D341Med (cell line): Measurements from ENCODE around the gene CNTN6.

Source experiments
- DNase-seq: peaks from one replicate; pipeline ENCODE4 v3.0.0; 2012; ENCODE audit warnings: low spot score

The CNTN6 gene

GRCh38 chr3:1092771-1093170 lies at the start of gene CNTN6:
Gene CNTN6, plus strand, starts transcription at chr3:1093024. Its CDS starts 54,985 bp downstream, at chr3:1148009.
- peak; percentile 37 for DNase-seq

DNA sequence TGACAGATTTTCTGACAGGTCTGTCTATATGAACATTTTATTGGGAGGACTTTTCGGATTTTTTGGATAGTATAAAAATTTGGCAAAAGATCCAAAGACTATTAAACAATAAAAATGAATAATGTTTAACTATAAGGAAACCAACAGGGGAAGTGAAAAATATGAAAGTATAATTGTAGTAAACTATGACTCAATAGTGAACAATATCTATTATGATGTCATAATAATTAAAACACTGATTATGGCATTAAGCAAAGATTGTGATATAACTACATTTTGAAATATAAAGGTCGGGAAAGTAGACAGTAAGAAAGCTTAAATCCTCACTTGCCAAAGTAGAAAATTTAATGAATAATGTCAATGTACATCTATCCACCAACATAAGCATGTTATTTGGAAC lies 44.3 kb upstream of the CNTN6 start:
- no peak for DNase-seq

DNA sequence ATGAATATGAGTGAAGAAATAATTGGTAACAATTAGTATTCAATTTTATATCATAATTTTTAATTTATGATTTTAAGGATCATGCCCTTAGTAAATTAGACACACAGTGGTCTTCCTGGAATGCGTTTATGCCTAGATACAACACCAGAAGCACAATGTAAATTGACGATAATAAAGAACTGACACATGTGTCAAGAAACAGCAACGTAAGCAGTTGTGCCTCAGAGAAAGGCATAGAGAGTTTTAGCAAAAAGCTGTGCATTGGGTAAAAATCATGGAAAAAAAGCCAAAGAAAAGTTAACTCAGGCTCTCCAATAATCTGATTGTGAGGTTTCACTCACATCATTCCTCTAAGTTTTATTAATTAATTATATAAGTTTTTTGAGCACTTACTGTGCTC lies 37.0 kb upstream of the CNTN6 start:
- no peak for DNase-seq

- no peak for DNase-seq
Measured at GRCh38 chr3:1056744-1057143, 36.1 kb upstream of the CNTN6 start.

DNA sequence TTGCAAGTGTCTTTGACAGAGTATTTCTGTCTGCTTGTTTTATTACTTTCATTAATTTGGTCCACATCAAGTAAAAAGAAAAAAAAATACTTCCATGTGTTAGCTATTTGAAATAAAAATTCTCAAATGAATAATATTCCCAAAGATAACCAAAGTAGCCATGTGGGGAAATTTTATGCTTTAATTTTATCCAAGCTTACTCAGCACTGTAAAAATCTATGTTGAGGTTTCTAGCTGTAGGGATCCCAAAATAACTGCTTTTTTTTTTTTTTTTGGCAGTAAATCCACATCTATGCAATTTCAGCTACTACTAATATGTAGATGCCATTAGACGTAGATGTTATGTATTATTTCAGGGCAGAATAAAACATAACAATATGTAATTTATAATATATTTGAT lies 35.4 kb upstream of the CNTN6 start:
- DNase-seq, result no peak

- no peak for DNase-seq
Measured at GRCh38 chr3:1068985-1069384, 23.8 kb upstream of the CNTN6 start.

- DNase-seq, result no peak
Measured at GRCh38 chr3:1072041-1072440, 20.8 kb upstream of the CNTN6 start.

DNA sequence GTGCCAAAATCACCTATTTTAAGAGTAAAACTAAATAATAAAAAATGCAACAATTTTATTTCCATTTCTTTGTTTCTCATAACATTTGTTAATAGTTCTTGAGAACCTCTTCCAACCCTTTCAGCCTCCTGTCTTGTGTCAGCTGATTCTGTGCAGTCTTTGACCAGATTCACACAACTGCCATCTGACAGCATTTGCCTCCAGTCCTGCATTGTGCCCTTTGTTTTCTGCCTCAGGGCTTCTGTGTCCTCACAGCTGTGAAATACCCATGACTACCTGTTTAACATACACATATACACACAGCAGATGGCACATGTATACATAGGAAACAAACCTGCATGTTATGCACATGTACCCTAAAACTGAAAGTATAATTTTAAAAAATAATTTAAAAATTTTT lies 13.2 kb upstream of the CNTN6 start:
- no peak for DNase-seq

DNA sequence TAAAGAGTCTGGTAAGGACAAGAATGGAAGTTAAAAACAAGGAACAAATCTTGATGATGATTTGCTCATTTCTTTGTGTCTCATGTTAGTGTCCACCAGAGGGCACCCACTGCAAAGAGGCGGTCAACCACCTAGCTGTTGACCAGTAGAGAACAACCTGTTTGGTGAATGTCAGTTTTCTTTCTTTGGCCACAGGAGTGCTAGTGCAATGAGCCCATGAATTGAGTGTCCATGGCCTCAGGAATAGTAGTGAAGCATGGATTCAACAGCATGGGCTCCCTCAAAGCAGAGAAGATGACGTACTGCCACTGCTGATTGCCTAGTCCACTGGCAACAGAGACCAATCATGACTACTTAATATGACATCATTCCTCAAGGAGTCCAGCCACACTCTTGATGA lies 10.7 kb upstream of the CNTN6 start:
- DNase-seq, result peak; percentile 24

GRCh38 chr3:1087066-1087560 lies 5.7 kb upstream of the CNTN6 start:
- no peak for DNase-seq

DNA sequence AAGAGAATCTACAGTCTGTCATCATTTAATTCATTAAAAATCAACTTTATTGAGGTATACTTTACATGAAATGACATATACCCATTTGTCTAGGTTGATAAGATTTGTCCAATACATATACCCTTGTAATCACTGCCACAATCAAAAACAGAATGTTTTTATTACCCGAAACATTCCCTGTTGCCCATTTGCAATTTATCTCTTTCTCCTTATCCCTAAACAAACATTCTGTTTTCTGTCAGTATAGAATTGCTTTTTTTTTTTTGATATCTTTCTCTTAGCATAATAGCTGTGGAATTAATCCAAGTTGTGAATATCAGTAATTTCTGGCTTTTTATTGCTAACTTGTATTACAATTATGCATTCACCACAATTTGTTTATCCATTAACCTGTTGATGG lies 4.3 kb upstream of the CNTN6 start:
- no peak for DNase-seq

GRCh38 chr3:1091286-1091685 lies 1.5 kb upstream of the CNTN6 start:
- DNase-seq, result no peak

DNA sequence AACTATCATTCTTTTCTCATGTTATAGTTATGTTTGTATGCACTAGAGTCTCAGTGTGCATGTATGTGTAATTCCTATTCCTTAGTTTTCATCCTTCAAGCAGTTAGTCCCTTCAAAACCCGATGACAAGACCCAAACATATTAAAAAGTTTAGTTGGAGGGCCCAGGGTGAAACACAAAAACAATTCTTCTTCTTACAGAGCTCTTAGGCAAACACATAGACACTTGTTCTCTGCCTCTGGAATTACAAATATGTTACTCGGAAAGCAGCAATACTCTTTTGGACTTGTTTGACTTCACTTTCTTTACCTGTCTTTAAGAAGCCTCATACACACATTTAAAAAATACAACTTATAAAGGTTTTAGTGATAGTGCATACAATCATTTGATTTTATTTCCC lies 763 bp upstream of the CNTN6 start:
- DNase-seq, result no peak

- no peak for DNase-seq
Measured at GRCh38 chr3:1093217-1093616, 393 bp downstream of the CNTN6 start.

DNA sequence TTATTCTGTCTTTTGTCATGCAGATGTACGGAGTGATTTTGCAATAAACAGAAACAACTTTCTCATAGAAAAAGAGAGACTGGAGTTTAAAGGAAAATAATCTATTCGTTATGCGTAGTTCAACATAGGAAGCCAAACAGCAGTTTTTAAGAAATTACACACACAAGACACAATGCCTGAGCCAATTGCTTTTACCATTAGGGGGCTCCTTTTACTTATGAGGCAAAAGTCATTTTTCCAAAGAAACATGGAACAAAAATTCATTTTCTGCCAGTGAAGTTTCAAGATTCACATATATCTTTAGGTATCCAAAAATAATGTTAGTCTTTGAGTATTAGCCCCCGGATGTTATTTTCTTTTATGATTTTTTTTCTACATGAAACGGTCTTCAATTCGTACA lies 10.7 kb downstream of the CNTN6 start:
- no peak for DNase-seq

- DNase-seq, result no peak
Measured at GRCh38 chr3:1117843-1118473, 25.1 kb downstream of the CNTN6 start.

DNA sequence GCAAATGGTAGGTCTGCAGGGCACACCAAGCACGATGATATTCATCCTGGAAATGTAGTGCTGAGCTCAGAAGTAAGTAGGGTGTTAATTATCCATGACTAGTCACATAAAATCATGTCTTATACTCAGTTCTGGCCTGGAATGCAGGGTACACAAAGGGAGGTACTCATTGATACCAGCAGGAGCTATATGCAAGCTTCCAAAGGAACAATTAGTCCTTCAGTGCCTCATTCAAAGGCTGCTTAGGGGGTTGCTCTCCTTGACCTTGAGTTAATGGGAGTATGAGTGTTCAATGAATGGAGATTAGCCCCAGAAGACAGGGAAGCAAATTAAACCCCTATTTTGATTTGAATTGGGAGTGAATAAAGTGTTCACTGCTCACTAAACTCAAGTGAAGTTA lies 38.3 kb downstream of the CNTN6 start:
- DNase-seq, result no peak

DNA sequence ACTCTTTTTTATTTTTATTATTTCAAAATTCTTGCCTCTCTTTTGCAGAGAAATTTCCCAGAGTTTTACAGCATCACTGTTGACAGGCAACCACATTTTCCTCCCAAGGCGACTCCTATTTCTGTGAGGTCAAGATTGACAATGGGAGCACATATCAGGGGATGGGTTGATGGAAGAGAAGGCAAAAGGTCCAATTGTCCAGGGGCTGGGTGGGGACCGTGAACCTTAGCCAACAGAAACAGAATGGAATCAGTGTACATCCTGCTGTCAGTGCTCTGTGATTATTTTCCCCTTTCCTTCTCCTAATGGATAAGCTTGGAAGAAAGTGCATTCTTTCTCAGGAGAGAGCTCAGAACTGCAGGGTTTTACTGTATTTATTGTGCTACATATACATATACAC lies 42.4 kb downstream of the CNTN6 start:
- no peak for DNase-seq

DNA sequence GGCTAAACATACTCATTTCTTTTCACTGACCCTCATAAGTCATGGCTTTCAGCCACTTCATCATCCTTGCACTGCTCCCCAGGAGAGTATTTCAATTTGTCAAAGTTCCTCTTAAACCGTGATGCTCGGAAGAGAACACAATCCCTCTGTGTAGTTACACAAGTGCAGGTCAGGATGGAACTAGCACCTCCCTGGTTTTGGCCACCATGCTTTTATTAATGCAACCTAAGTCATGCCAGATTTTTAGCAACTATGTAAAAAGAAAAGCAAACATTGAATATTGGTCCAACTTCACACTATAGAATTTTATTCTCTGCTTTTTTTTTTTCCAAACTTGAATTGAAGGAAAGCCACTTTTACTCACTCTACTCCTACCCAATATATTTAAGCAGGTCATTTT lies 45.2 kb downstream of the CNTN6 start:
- no peak for DNase-seq

- no peak for DNase-seq
Measured at GRCh38 chr3:1139071-1139470, 46.2 kb downstream of the CNTN6 start.

DNA sequence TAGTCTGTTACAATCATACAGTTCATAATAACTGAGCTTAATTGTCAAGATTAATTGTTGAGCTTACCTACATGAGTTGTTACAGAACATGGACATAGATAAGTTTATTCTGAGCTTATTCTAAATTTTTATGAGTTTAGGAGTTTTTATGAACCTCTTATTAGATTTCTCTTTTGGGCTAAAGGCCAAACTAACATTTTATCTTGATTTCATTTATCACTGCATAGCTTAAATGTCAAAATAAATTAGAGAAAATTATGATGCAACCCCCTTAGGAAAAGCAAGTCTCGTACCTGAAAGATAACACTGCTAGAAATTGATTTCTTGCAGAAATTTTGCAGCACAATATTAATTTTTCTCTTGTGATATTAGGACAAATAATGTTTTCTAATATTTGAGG lies 54.5 kb downstream of the CNTN6 start:
- DNase-seq, result no peak

DNA sequence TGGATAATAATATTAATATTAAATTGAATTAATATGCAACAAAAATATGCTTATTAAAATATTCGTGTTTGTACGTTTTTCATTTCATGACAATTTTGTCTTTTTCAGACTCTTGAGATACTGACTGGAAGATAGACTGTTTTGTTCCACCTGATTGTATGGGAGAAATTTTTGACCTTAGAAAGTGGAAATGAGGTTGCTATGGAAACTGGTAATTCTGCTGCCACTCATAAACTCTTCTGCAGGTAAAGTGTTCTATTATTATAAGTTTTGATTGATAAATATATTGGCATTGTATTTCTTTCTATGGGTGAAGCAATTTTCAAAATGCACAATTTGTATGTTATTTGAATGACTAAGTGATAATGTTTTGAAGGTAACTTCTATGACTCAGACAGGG lies 55.0 kb downstream of the CNTN6 start:
- no peak for DNase-seq

DNA sequence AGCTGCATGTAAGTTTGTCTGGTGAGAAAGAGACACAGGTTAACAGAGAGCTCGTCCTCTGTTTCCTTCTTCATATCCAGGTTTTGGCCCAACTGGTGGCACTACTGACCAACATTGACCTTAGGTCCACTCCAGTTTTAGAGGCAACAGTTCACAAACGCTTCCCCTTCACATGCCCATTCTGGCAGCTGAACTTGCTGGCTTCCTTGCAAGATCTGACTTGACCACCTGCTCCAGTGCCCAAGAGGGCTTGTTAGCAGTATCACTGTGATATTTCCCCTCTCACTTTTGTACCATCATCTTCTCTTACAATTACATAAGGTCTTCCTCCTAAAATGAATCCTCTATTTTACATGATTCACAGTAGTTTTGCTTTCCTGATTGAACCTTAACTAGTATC lies 71.3 kb downstream of the CNTN6 start:
- no peak for DNase-seq

GRCh38 chr3:1171320-1171719 lies 78.5 kb downstream of the CNTN6 start:
- no peak for DNase-seq

- DNase-seq, result no peak
Measured at GRCh38 chr3:1172644-1173043, 79.8 kb downstream of the CNTN6 start.
